Activated CD4-positive, CD25-positive, alpha-beta regulatory T cell treated with anti-CD3 and anti-CD28 coated beads, Interleukin-2, amount 50 U/mL, for 24 hours (primary cell): Measurements from ENCODE around the gene CDK19.
"Not testable (repeated sequence)": the region's sequence is repeated elsewhere in the genome, so short reads cannot be mapped to it uniquely, and the experiment has no call there.

ENCODE experiments used
- ATAC-seq, 2 donors: fragments of 150-1000 bp; cut with Tn5 transposase; one replicate each; pipeline ENCODE4 v1.10.0; 2021; ENCODE audit warnings: mild to moderate bottlenecking in 1 of 2, moderate library complexity in 1 of 2

Gene CDK19

DNA sequence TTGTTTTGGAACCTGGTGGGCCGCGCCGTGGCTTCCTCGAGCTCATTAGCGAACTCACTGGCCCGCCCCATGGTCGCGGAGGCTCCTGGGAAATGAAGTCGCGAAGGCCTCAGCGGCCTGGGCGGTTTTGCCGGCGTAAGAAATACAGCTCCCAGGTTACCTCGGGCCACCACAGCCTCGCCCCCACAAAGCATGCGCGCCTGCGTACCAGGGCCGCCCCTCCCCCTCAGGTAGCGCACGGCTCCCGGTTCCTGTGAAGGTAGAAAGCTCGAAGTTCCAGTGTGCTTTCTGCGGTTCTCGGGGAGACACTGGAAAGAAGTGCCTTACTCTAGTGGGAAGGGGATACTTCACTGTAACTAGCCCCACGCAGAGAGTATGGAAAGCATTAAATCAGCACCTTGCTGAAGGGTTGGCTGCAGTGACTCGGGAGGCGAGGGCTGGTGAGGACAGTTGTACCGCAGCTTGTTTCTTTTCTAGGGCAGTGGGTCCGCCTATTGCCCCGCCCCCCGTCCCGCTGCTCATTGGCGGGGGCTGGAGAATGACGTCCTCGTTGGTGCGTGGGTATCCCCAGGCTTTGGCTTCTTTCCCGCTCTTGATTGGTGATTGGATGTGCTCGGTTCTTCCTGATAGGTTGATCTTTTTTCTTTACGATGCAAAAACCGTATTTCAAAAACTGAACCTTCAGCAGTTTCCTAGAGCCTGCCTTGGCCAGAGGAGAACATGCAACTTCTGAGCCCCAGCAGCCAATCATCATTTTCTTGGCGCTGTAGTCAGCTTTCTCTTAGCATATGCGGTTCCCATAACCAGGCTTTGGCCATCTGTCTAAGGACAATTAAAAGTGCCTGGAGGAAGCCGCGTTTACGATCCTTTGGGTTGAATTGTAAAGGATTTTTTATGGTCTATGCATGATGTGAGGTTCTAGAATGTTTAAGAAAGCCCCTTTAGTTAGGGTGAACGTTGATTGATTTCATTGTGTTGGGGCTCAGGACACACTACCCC is at the start of gene CDK19:
TSS of gene CDK19 (minus strand) at position 59 of the 999 bp plus-strand sequence. CDS start 333 bp downstream, outside the sequence.
- peak; percentile 87 to 88 for ATAC-seq

GRCh38 chr6:110864824-110865223 is 49.6 kb upstream of the CDK19 start:
- ATAC-seq: no peak

- no peak for ATAC-seq
Observed at GRCh38 chr6:110859335-110859792, 44.1 kb upstream of the CDK19 start.

GRCh38 chr6:110858562-110859214 is 43.4 kb upstream of the CDK19 start:
- ATAC-seq: no peak

GRCh38 chr6:110858016-110858415 is 42.7 kb upstream of the CDK19 start:
- ATAC-seq: no peak

- no peak for ATAC-seq
Observed at GRCh38 chr6:110856296-110856695, 41.0 kb upstream of the CDK19 start.

DNA sequence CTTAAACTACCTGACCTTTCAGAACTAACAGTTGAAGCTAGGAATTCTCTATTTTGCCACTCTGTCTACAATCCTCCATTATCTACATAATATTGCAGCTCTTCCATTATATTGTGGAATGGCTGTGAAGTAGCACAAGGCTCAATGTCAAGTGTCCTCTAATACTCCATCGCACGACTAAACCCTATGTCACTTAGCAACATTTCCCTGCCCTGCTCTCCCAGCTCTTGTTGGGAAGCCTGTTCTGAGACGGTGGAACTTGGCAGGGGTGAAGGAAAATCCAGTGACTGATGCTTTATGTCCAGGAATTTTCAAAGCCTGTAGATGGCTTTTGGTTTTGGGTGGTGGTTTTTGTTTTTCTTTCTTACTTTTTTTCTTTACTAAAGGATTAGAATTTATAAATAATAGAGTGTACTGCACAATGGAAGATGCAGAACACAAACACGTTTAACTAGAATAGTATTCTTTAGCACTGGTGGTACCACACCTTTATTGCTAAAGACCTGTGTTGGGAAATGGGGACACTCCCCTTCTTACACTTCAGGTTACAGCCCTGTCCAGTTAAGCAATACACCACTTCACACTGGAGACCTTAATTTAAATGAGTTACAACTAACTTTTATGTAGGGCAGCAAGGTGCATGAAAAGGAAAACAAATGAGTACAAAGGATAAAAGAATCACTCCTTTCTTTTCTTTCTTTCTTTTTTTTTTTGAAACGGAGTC is 38.6 kb upstream of the CDK19 start:
- no peak for ATAC-seq

- ATAC-seq: no peak
Observed at GRCh38 chr6:110852773-110853172, 37.5 kb upstream of the CDK19 start.

GRCh38 chr6:110849781-110850180 is 34.5 kb upstream of the CDK19 start:
- ATAC-seq: no peak

DNA sequence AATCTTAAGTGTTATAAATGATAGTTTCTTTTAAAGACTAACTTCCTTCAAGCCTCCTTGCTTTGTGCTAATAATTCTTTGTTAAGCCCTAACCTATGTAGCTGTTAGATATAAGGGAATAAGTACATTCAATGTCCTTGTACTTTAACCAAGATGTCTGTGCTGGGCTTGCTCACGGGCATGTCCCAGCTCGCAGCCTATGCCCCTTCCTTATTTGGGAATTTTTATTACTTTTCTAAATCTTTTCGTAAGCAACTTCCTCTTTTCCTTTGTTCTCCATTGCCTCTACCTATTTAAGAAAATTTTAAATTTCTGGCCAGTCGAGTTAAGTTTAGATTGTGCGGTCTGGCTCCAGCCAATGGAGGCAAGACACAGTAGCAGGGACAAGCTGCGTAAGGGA is 26.0 kb upstream of the CDK19 start:
- ATAC-seq: no peak

GRCh38 chr6:110835751-110836150 is 20.5 kb upstream of the CDK19 start:
- not testable (repeated sequence) for ATAC-seq

- no peak for ATAC-seq
Observed at GRCh38 chr6:110833831-110834230, 18.6 kb upstream of the CDK19 start.

- no peak for ATAC-seq
Observed at GRCh38 chr6:110831405-110831804, 16.1 kb upstream of the CDK19 start.

DNA sequence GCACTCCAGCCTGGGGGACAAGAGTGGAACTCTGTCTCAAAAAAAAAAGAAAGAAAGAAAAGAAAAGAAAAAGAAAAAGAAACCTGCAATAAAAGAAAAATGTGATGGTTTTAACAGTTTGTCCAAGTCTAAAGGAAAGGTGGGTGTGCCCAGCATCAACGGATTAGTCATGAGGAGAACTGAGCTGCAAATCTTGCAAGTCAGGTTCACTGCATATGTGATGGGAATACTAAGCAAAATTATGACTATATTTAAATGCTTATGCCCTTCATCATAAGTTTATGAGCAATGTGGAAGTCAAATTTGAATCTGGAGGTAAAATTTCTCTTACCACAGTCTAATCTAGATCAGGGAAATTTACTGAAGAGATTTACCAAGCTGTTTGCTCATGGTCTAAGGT is 13.1 kb upstream of the CDK19 start:
- no peak for ATAC-seq

DNA sequence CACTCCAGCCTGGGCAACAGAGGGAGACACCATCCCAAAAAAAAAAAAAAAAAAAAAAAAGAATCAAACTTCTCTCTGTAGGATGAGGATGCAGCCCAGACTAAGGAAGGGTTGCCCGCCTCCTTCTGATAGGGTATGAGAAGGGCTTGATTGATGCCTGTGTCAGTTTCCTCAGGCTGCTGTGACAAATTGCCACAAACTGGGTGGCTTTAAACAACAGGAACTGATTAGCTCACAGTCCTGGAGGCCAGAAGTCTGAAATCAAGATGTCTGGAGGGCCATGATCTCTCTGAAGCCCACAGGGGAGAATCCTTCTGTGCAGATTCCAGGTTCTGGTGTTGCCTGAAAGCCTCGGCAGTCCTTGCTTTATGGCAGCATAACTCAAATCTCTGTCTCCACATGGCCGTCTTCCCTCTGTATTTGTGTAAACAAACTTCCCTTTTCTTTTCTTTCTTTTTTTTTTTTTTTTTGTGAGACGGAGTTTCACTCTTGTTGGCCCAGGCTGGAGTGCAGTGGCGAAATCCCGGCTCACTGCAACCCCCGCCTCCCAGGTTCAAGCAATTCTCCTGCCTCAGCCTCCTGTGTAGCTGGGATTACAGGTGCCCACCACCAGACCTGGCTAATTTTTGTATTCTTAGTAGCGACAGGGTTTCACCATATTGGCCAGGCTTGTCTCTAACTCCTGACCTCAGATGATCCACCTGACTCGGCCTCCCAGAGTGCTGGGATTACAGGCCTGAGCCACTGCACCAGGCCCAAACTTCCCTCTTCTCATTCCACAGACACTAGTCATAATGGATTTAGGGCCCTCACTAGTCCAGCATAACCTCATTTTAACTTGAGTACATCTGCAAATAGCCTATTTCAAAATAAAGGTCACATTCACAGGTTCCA is 11.2 kb upstream of the CDK19 start:
- no peak for ATAC-seq

GRCh38 chr6:110823146-110823545 is 7.9 kb upstream of the CDK19 start:
- no peak for ATAC-seq

- no peak for ATAC-seq
Observed at GRCh38 chr6:110822249-110822648, 7.0 kb upstream of the CDK19 start.

GRCh38 chr6:110816677-110817076 is 1.4 kb upstream of the CDK19 start:
- ATAC-seq: no peak

DNA sequence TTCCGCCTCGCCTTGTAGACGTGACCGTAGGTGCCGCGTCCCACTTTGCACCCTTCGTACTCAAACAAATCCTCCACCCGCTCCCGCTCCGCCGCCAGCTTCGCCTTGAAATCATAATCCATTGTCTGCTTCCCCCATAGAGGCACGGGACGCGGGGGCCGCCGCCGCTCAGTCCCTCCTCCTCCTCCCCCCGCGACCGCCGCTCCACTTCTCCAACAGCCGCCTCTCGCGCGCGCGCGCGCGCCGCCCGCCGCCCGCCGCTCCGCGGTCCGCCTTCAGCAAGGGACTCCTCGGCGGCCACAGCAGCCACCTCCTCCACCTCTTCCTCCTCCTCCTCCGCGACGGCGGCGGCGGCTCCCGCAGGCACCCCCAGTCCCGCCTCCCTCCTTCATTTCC is 256 bp downstream of the CDK19 start:
- ATAC-seq: peak in 1 of 2 donors; percentile 2

GRCh38 chr6:110814102-110815014 is 911 bp downstream of the CDK19 start:
- peak; percentile 2 to 4 for ATAC-seq
